GM18868 (cell line): ENCODE data around the gene CFAP221.

ENCODE experiments used
- ATAC-seq: cut with Tn5 transposase; IDR thresholded peaks from one replicate; pipeline ENCODE4 v1.9.1; 2021; ENCODE audit warnings: mild to moderate bottlenecking, moderate library complexity; ENCODE audit not compliant: unreplicated experiment

The CFAP221 gene

GRCh38 chr2:119678021-119678656 lies 133.9 kb downstream of the CFAP221 start:
- no peak for ATAC-seq

GRCh38 chr2:119679526-119679837 lies 135.2 kb downstream of the CFAP221 start:
- ATAC-seq: no peak

GRCh38 chr2:119679846-119680245 lies 135.6 kb downstream of the CFAP221 start:
- no peak for ATAC-seq

- ATAC-seq: no peak
Observed at GRCh38 chr2:119680457-119681202, 136.4 kb downstream of the CFAP221 start.

GRCh38 chr2:119681203-119681867 lies 137.1 kb downstream of the CFAP221 start:
- ATAC-seq: no peak

GRCh38 chr2:119681868-119682220 lies 137.6 kb downstream of the CFAP221 start:
- no peak for ATAC-seq

GRCh38 chr2:119682578-119682977 lies 138.3 kb downstream of the CFAP221 start:
- no peak for ATAC-seq

- no peak for ATAC-seq
Observed at GRCh38 chr2:119683074-119683712, 138.9 kb downstream of the CFAP221 start.

GRCh38 chr2:119683713-119684443 lies 139.6 kb downstream of the CFAP221 start:
- ATAC-seq: no peak

GRCh38 chr2:119684518-119684917 lies 140.3 kb downstream of the CFAP221 start:
- ATAC-seq: no peak

- no peak for ATAC-seq
Observed at GRCh38 chr2:119688616-119689015, 144.4 kb downstream of the CFAP221 start.

GRCh38 chr2:119689218-119689617 lies 145.0 kb downstream of the CFAP221 start:
- ATAC-seq: no peak

GRCh38 chr2:119691189-119691588 lies 146.9 kb downstream of the CFAP221 start:
- ATAC-seq: no peak

- ATAC-seq: no peak
Observed at GRCh38 chr2:119691651-119692245, 147.5 kb downstream of the CFAP221 start.

GRCh38 chr2:119692310-119692709 lies 148.1 kb downstream of the CFAP221 start:
- ATAC-seq: no peak

GRCh38 chr2:119692954-119693353 lies 148.7 kb downstream of the CFAP221 start:
- no peak for ATAC-seq

- no peak for ATAC-seq
Observed at GRCh38 chr2:119693567-119693966, 149.3 kb downstream of the CFAP221 start.

- no peak for ATAC-seq
Observed at GRCh38 chr2:119693967-119694366, 149.7 kb downstream of the CFAP221 start.

- no peak for ATAC-seq
Observed at GRCh38 chr2:119694470-119694844, 150.2 kb downstream of the CFAP221 start.

- ATAC-seq: no peak
Observed at GRCh38 chr2:119694845-119695521, 150.7 kb downstream of the CFAP221 start.
